IPS DF 6.9 (cell line): ENCODE measurements around the gene TFF1.

ENCODE experiments used
- DNase-seq: peaks from one replicate; pipeline ENCODE4 v3.0.0-alpha.2; 2013; ENCODE audit warnings: low read depth, low spot score
- H3K27ac ChIP-seq: one replicate; pipeline ENCODE4 v1.5.1; 2013; ENCODE audit warnings: low read length, control low read depth
- H3K27me3 ChIP-seq: 2 replicates; pipeline ENCODE4 v1.6.1; 2013; ENCODE audit warnings: mild to moderate bottlenecking, low read length; ENCODE audit not compliant: control insufficient read depth, insufficient read depth
- H3K36me3 ChIP-seq: 2 replicates; pipeline ENCODE4 v1.6.1; 2013; ENCODE audit warnings: low read length; ENCODE audit not compliant: control insufficient read depth, insufficient read depth
- H3K4me1 ChIP-seq: 2 replicates; pipeline ENCODE4 v1.6.1; 2013; ENCODE audit warnings: low read length; ENCODE audit not compliant: control insufficient read depth, insufficient read depth
- H3K4me3 ChIP-seq: 2 replicates; pipeline ENCODE4 v1.5.1; 2013; ENCODE audit warnings: mild to moderate bottlenecking, low read length
- H3K9me3 ChIP-seq: 2 replicates; pipeline ENCODE4 v1.6.1; 2013; ENCODE audit warnings: low read length, inconsistent platforms; ENCODE audit not compliant: control insufficient read depth, insufficient read depth
- WGBS: extraction: QIAGEN DNeasy Blood & Tissue Kit; methylation state at CpG from one replicate; pipeline ENCODE4 v1.1.7; 2013; ENCODE audit warnings: mixed read lengths, missing lambda C conversion rate; ENCODE audit not compliant: insufficient read length, insufficient coverage; 5-methylcytosine and 5-hydroxymethylcytosine counted together

TFF1 gene

GRCh38 chr21:42398436-42399028 lies 32.2 kb upstream of the TFF1 start:
- Histone ChIP-seq H3K27ac (no peak overlapping the region), H3K4me3 (no peak overlapping the region), H3K36me3 (no peaks in the 10 kb centered on the region), H3K4me1 (no peaks in the 10 kb centered on the region), H3K9me3 (no peaks in the 10 kb centered on the region), H3K27me3 (no peaks in the 10 kb centered on the region)
- WGBS, result no CpG with 5 or more reads among the region's 12 CpGs
- DNase-seq, result no peak

GRCh38 chr21:42397746-42398394 lies 31.5 kb upstream of the TFF1 start:
- no peak for DNase-seq
- H3K4me1 ChIP-seq, result no peaks in the 10 kb centered on the region
- H3K27me3 ChIP-seq, result no peaks in the 10 kb centered on the region
- no peak overlapping the region for H3K4me3 ChIP-seq
- no peaks in the 10 kb centered on the region for H3K9me3 ChIP-seq
- H3K27ac ChIP-seq, result no peak overlapping the region
- H3K36me3 ChIP-seq, result no peaks in the 10 kb centered on the region
- WGBS, result no CpG with 5 or more reads among the region's 14 CpGs

- no CpG with 5 or more reads among the region's 19 CpGs for WGBS
- H3K27ac ChIP-seq, result no peak overlapping the region
Observed at GRCh38 chr21:42396799-42397745, 30.7 kb upstream of the TFF1 start.

GRCh38 chr21:42395905-42396651 lies 29.7 kb upstream of the TFF1 start, which contains the start of gene TMPRSS3:
TMPRSS3 (minus strand) TSS chr21:42396052; CDS start chr21:42395417, 635 bp downstream.
- Histone ChIP-seq H3K9me3 (no peaks in the 10 kb centered on the region), H3K36me3 (no peaks in the 10 kb centered on the region), H3K4me1 (no peaks in the 10 kb centered on the region), H3K27me3 (no peaks in the 10 kb centered on the region), H3K4me3 (no peak within 1 kb of the TSS), H3K27ac (no peak within 1 kb of the TSS)
- WGBS, result no CpG with 5 or more reads among the region's 17 CpGs
- no peak for DNase-seq

More at GRCh38 chr21:42396799-42397745, 30.7 kb upstream of the TFF1 start:
- no peak overlapping the region for H3K4me3 ChIP-seq
- H3K9me3 ChIP-seq, result no peaks in the 10 kb centered on the region
- no peaks in the 10 kb centered on the region for H3K4me1 ChIP-seq
- DNase-seq, result no peak
- H3K27me3 ChIP-seq, result no peaks in the 10 kb centered on the region
- no peaks in the 10 kb centered on the region for H3K36me3 ChIP-seq

- Histone ChIP-seq H3K27me3 (no peaks in the 10 kb centered on the region), H3K9me3 (no peaks in the 10 kb centered on the region), H3K4me3 (no peak overlapping the region), H3K27ac (no peak overlapping the region), H3K36me3 (no peaks in the 10 kb centered on the region), H3K4me1 (no peaks in the 10 kb centered on the region)
- no peak for DNase-seq
- no CpG with 5 or more reads among the region's 11 CpGs for WGBS
Observed at GRCh38 chr21:42395302-42395701, 29.0 kb upstream of the TFF1 start.

GRCh38 chr21:42393443-42393950 lies 27.2 kb upstream of the TFF1 start:
- no peaks in the 10 kb centered on the region for H3K9me3 ChIP-seq
- no peak for DNase-seq
- no peaks in the 10 kb centered on the region for H3K27me3 ChIP-seq
- no CpG with 5 or more reads among the region's 8 CpGs for WGBS
- H3K4me1 ChIP-seq, result peaks cover 9% of the 10 kb centered on the region; the same call in 1 of the 2 replicates
- no peak overlapping the region for H3K27ac ChIP-seq
- no peak overlapping the region for H3K4me3 ChIP-seq
- H3K36me3 ChIP-seq, result no peaks in the 10 kb centered on the region

- H3K4me3 ChIP-seq, result no peak overlapping the region
- H3K27me3 ChIP-seq, result no peaks in the 10 kb centered on the region
- no peak overlapping the region for H3K27ac ChIP-seq
- H3K36me3 ChIP-seq, result no peaks in the 10 kb centered on the region
- no CpG with 5 or more reads among the region's 17 CpGs for WGBS
- peaks cover 9% of the 10 kb centered on the region; the same call in 1 of the 2 replicates for H3K4me1 ChIP-seq
- no peak for DNase-seq
- H3K9me3 ChIP-seq, result no peaks in the 10 kb centered on the region
Observed at GRCh38 chr21:42392731-42393442, 26.6 kb upstream of the TFF1 start.

GRCh38 chr21:42391297-42391696 lies 25.0 kb upstream of the TFF1 start:
- no peaks in the 10 kb centered on the region for H3K27me3 ChIP-seq
- no peaks in the 10 kb centered on the region for H3K36me3 ChIP-seq
- WGBS, result no CpG with 5 or more reads among the region's 5 CpGs
- no peaks in the 10 kb centered on the region for H3K9me3 ChIP-seq
- H3K4me1 ChIP-seq, result peaks cover 9% of the 10 kb centered on the region; the same call in 1 of the 2 replicates
- no peak overlapping the region for H3K4me3 ChIP-seq
- DNase-seq, result no peak
- H3K27ac ChIP-seq, result no peak overlapping the region

- Histone ChIP-seq H3K27ac (no peak overlapping the region), H3K36me3 (no peaks in the 10 kb centered on the region), H3K9me3 (no peaks in the 10 kb centered on the region), H3K27me3 (no peaks in the 10 kb centered on the region), H3K4me3 (no peak overlapping the region), H3K4me1 (peaks cover 9% of the 10 kb centered on the region; the same call in 1 of the 2 replicates)
- no peak for DNase-seq
- WGBS, result no CpG with 5 or more reads among the region's 2 CpGs
Observed at GRCh38 chr21:42390696-42391095, 24.4 kb upstream of the TFF1 start.
